ENCODE results near the gene TRPM8. TPM values are rescaled to one million over a fixed set of nuclear protein-coding genes. Genes with fewer than 3 reads are reported as not detected.

TRPM8 gene
- total RNA-seq, 1 donor from 2014 or later: not detected

DNA sequence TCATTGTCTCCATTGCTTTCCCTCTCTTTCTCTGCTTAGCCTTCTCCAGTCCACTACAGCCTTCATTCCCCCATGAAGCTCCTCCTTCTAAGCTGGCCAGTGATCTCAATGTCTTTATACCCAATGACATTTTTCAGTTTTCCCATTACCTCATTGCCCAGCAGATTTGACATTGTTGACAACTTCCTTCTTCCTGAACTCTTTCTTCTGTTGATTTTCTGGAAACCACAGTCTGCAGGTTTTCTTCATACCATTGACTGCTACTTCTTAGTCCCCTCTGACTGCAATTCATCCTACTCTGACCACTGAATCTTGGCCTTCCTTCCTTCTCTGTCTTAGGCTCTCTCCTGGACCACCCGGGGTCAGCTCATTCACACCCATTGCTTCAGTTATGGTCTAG, 110.5 kb downstream of the TRPM8 start:
- no peak overlapping the region for H3K27ac Mint-ChIP-seq
- ATAC-seq (ENCODE audit: low read depth): no peak
- POLR2A ChIA-PET: no interaction called here
- CTCF ChIA-PET: no interaction called here
- no peaks in the 10 kb centered on the region for H3K36me3 Mint-ChIP-seq (ENCODE audit: low read depth)
- H3K27me3 Mint-ChIP-seq: peaks cover 36% of the 10 kb centered on the region
- peaks cover 2% of the 10 kb centered on the region for H3K9me3 Mint-ChIP-seq
- TF ChIP-seq, protein P1, sequence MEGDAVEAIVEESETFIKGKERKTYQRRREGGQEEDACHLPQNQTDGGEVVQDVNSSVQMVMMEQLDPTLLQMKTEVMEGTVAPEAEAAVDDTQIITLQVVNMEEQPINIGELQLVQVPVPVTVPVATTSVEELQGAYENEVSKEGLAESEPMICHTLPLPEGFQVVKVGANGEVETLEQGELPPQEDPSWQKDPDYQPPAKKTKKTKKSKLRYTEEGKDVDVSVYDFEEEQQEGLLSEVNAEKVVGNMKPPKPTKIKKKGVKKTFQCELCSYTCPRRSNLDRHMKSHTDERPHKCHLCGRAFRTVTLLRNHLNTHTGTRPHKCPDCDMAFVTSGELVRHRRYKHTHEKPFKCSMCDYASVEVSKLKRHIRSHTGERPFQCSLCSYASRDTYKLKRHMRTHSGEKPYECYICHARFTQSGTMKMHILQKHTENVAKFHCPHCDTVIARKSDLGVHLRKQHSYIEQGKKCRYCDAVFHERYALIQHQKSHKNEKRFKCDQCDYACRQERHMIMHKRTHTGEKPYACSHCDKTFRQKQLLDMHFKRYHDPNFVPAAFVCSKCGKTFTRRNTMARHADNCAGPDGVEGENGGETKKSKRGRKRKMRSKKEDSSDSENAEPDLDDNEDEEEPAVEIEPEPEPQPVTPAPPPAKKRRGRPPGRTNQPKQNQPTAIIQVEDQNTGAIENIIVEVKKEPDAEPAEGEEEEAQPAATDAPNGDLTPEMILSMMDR (IDR thresholded peaks at IDR 0.05): no peak
- H3K4me1 Mint-ChIP-seq: peaks cover 18% of the 10 kb centered on the region
- intact Hi-C loops (cut with micrococcal nuclease): no loop called here
- H3K4me3 Mint-ChIP-seq: no peak overlapping the region
- DNase-seq: no peak

DNA sequence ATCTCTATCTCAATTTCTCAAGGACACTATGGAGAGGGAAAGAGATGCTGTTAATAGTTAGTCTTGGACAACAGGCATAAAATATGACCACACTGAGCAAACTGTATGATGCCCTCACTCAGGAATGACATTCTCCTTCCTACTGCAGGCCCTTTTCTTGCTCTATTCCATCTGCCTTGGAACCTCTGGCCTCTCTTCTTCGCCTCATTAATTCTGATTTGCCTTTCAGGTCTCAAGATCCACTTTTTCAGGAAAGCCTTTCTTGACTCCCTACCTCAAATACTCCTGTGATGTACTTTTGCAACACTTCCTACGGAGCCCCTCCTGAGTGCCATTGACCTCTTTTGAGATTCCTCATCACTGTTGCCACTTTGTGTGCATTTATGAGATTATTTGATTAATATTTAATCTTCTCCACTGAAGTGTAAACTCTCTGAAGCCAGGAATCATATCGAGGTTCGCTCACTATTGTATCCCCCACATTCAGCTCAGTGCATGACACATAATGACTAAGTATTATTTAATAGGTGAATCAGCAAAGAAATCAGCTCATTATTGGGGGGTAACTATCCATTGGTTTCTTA, 112.1 kb downstream of the TRPM8 start:
- H3K9me3 Mint-ChIP-seq: peaks cover 7% of the 10 kb centered on the region
- POLR2A ChIA-PET: no interaction called here
- intact Hi-C loops (cut with micrococcal nuclease): no loop called here

DNA sequence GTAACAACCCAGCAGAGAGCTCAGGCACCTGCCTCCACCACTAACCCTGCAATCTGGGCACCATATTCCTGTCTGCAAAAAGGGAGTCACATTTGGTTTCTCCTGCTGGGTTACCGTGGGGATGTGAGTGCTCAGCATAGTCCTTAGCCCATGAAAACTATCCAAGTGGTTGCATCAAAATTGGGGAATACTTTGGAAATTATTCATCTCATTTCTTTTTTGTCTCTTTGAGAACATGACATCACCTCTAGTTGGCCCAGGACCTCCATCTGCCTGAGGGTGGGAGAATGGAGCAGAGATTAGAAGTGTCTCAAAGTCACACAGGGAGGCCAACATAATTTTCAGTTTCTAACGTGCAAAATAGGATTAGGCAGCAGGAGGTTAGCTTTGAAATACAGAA, 114.0 kb downstream of the TRPM8 start:
- Mint-ChIP-seq H3K27ac (no peak overlapping the region), H3K9me3 (peaks cover 9% of the 10 kb centered on the region), H3K36me3 (ENCODE audit: low read depth) (no peaks in the 10 kb centered on the region), H3K4me1 (peaks cover 5% of the 10 kb centered on the region), H3K4me3 (no peak overlapping the region), H3K27me3 (peaks cover 48% of the 10 kb centered on the region)
- TF ChIP-seq, protein P1 (IDR thresholded peaks at IDR 0.05): no peak
- intact Hi-C loops (cut with micrococcal nuclease): no loop called here
- ATAC-seq (ENCODE audit: low read depth) (no peak), DNase-seq (no peak)
- ChIA-PET CTCF (no interaction called here), POLR2A (no interaction called here)

More for the DNA sequence above, 112.1 kb downstream of the TRPM8 start:
- TF ChIP-seq, protein P1 (IDR thresholded peaks at IDR 0.05): no peak
- peaks cover 18% of the 10 kb centered on the region for H3K4me1 Mint-ChIP-seq
- peaks cover 46% of the 10 kb centered on the region for H3K27me3 Mint-ChIP-seq
- H3K36me3 Mint-ChIP-seq (ENCODE audit: low read depth): no peaks in the 10 kb centered on the region
- CTCF ChIA-PET: no interaction called here
- no peak for DNase-seq
- no peak for ATAC-seq (ENCODE audit: low read depth)
- no peak overlapping the region for H3K4me3 Mint-ChIP-seq
- H3K27ac Mint-ChIP-seq: no peak overlapping the region

DNA sequence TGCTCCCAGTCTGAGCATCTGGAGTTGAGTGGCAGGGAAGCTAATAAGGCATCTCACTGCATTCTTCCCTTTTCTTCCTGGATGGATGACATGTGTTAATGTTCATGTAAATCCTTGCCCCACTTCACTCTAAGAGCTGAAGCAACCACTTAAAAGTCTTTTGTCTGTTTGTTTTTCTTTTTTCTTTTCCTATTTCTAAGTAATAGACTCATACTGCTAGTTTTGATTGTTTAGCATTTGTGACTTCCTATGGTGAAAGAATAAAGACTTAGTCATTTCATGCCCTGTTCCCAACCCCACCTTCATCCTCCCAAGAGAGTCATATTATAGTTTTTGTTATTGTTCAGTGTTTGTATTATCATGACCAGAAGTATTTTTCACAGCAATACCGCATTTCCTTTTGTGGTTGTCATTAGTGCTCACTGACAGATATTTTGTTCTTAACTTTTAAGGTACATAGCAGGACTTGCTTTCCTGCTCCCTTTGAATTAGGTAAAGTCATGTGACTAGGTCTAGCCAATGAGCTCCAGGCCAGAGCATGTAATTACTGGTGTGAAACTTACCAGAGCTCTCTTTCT, 115.2 kb downstream of the TRPM8 start:
- ATAC-seq (ENCODE audit: low read depth) (no peak), DNase-seq (no peak)
- no peaks in the 10 kb centered on the region for H3K4me1 Mint-ChIP-seq
- H3K27ac Mint-ChIP-seq: no peak overlapping the region
- ChIA-PET CTCF (no interaction called here), POLR2A (no interaction called here)
- peaks cover 9% of the 10 kb centered on the region for H3K9me3 Mint-ChIP-seq
- H3K27me3 Mint-ChIP-seq: peaks cover 52% of the 10 kb centered on the region
- intact Hi-C loops (cut with micrococcal nuclease): no loop called here
- no peak overlapping the region for H3K4me3 Mint-ChIP-seq
- TF ChIP-seq, protein P1 (IDR thresholded peaks at IDR 0.05): no peak
- H3K36me3 Mint-ChIP-seq (ENCODE audit: low read depth): no peaks in the 10 kb centered on the region

DNA sequence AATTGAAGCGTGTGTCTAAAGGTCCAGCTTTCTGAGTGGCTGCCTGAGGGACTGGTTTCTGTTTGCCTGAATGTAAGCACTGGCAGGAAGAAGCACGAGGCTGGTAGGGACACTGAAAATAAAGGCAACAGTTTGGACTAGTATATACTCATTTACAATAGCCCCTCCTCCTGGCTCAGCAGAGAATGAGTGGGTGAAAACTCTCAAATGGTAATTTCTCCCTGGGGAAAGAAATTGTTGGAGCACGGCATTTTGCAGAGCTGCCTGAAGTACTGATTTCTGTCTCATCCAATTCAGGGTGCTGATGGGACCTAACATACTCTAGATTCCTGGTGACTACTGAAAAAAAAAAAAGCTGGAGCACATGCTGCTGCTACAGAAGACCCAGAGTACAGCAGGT, 116.0 kb downstream of the TRPM8 start:
- Mint-ChIP-seq H3K27me3 (peaks cover 51% of the 10 kb centered on the region), H3K9me3 (peaks cover 11% of the 10 kb centered on the region), H3K4me3 (no peak overlapping the region), H3K4me1 (no peaks in the 10 kb centered on the region), H3K27ac (no peak overlapping the region), H3K36me3 (ENCODE audit: low read depth) (no peaks in the 10 kb centered on the region)
- DNase-seq (no peak), ATAC-seq (ENCODE audit: low read depth) (no peak)
- POLR2A ChIA-PET: no interaction called here
- CTCF ChIA-PET: interaction anchor here (0.7 kb wide), 1 partner anchor 1408 kb away, joined by 3 read pairs; no protein-coding TSS in a partner anchor
- intact Hi-C loops (cut with micrococcal nuclease): no loop called here
- TF ChIP-seq, protein P1 (IDR thresholded peaks at IDR 0.05): no peak
